DMS53 (cell line): ENCODE measurements around the gene MTOR.
"Not testable (repeated sequence)": the region's sequence is repeated elsewhere in the genome, so short reads cannot be mapped to it uniquely, and the experiment has no call there.

ENCODE experiments used
- DNase-seq: peaks from one replicate; lab custom pipeline; 2025; lab: John Stamatoyannopoulos, UW

Gene MTOR

GRCh38 chr1:11107599-11107998 lies 154.8 kb downstream of the MTOR start:
- DNase-seq = no peak

- DNase-seq = no peak
These were observed 156.8 kb downstream of the MTOR start for GRCh38 chr1:11105586-11105985.

- DNase-seq = no peak
These were observed 161.0 kb downstream of the MTOR start for GRCh38 chr1:11101347-11101746.

- not testable (repeated sequence) for DNase-seq
These were observed 161.5 kb downstream of the MTOR start for GRCh38 chr1:11100806-11101205.

GRCh38 chr1:11100149-11100493 lies 162.2 kb downstream of the MTOR start:
- peak; percentile 79 for DNase-seq

GRCh38 chr1:11099310-11100148 lies 162.8 kb downstream of the MTOR start, which contains the start of gene EXOSC10:
EXOSC10 (minus strand) TSS chr1:11099869; CDS start chr1:11099831, 38 bp downstream.
- peak; percentile 94 for DNase-seq

- no peak for DNase-seq
These were observed 163.4 kb downstream of the MTOR start for GRCh38 chr1:11098931-11099309.

GRCh38 chr1:11083784-11084183 lies 178.6 kb downstream of the MTOR start:
- not testable (repeated sequence) for DNase-seq

- no peak for DNase-seq
These were observed 181.4 kb downstream of the MTOR start for GRCh38 chr1:11080931-11081330.

- no peak for DNase-seq
These were observed 183.7 kb downstream of the MTOR start for GRCh38 chr1:11078631-11079030.

- not testable (repeated sequence) for DNase-seq
These were observed 189.0 kb downstream of the MTOR start for GRCh38 chr1:11073398-11073797.

GRCh38 chr1:11072216-11072917 lies 190.0 kb downstream of the MTOR start:
- DNase-seq = peak; percentile 32

GRCh38 chr1:11071463-11072215 lies 190.7 kb downstream of the MTOR start:
- DNase-seq = peak; percentile 61

- DNase-seq = no peak
These were observed 191.5 kb downstream of the MTOR start for GRCh38 chr1:11070876-11071275.

- DNase-seq = no peak
These were observed 193.5 kb downstream of the MTOR start for GRCh38 chr1:11068600-11069473.

- no peak for DNase-seq
These were observed 194.4 kb downstream of the MTOR start for GRCh38 chr1:11067716-11068599.

GRCh38 chr1:11065796-11066195 lies 196.6 kb downstream of the MTOR start:
- no peak for DNase-seq

GRCh38 chr1:11064942-11065341 lies 197.4 kb downstream of the MTOR start:
- DNase-seq = no peak

- peak; percentile 45 for DNase-seq
These were observed 198.3 kb downstream of the MTOR start for GRCh38 chr1:11063937-11064537.

- DNase-seq = peak; percentile 49
These were observed 199.4 kb downstream of the MTOR start for GRCh38 chr1:11062965-11063401.
